Heart left ventricle (tissue), 13 donors: ENCODE results near the gene B9D2.

Source experiments
- CTCF ChIP-seq, 12 donors: fragments of 200-600 bp; sonication (generic) in 4 of 12; IDR thresholded peaks; one replicate each; pipeline versions ENCODE4 v1.5.0 to v1.8.0; 2018 to 2022; ENCODE audit warnings: antibody characterized with exemption in 12 of 12, mild to moderate bottlenecking in 5 of 12
- POLR2A ChIP-seq, 2 donors: fragments of 450-650 bp; IDR thresholded peaks; one replicate each; pipeline ENCODE4 v1.6.1; 2017; ENCODE audit warnings: antibody characterized with exemption in 2 of 2, mild to moderate bottlenecking in 2 of 2, moderate library complexity in 2 of 2
- donor health status: ischemic (EF 13 %, LVEDD 7.1; RV severe dilation, severe dysfunction).
- donor health status: DM: no; HTN: yes; CAD: no.
- donor health status: DM: no; HTN: no; CAD: no.
- donor health status: ischemic (EF 25% LVEDD 6.9; RV normal size, moderate dysfunction).
- donor health status: ischemic (EF 25% LVEDD 5.7; RV mildly dilated, moderate dysfunction).
- donor health status: ischemic (EF 35%, LVEDD 5.7; RV mildly dilated, moderate dysfunction).
- donor health status: nonischemic (EF 11% LVEDD 7.7; RV severe dilation, severe dysfunction).
- donor health status: DM: yes; HTN: yes; CAD: no.
- donor health status: PGD.
- donor health status: ischemic (EF 29% LVEDD 5.4; RV normal size, mild dysfunction).
- donor health status: nonischemic (EF 23%, LVEDD 6.1; RV moderate dilation, normal function).

GRCh38 chr19:41409288-41409687 is 45.3 kb upstream of the B9D2 start:
- TF ChIP-seq POLR2A (IDR thresholded peaks at IDR 0.05) (no peak), CTCF (IDR thresholded peaks at IDR 0.05) (no peak)
